Measurements from ENCODE around the gene TEX53. TPM values are rescaled to one million over a fixed set of nuclear protein-coding genes. Genes with fewer than 3 reads are reported as not detected.

The TEX53 gene
- total and polyA plus RNA-seq, 10 of the 15 experiments (the other 5 are each of a cell fraction or from before 2014, with no cell fraction given) = not detected

- SMC1A ChIA-PET (ENCODE audit: uncharacterized antibody, unreplicated experiment) = interaction anchor here (0.8 to 5.6 kb wide), 9 partner anchors 11 to 268 kb away, joined by 3 to 62 read pairs (median 3); partner anchors contain the start of genes AKNA and ATP6V1G1
- no peak for FAIRE-seq
- RAD21 ChIA-PET (ENCODE audit: unreplicated experiment) = interaction anchor here (0.6 to 5.1 kb wide), 15 partner anchors 10 to 268 kb away, joined by 3 to 49 read pairs (median 4); partner anchors contain the start of gene ATP6V1G1
- peak; percentile 35 for TF ChIP-seq NBN (IDR thresholded peaks at IDR 0.05)
- TF ChIP-seq PAX5 (IDR thresholded peaks at IDR 0.05; ENCODE audit: borderline replicate concordance, low read depth, low read length) = 0 out of 2 replicates have a peak, but pooled peaks have one; percentile 39
- TF ChIP-seq POLR2AphosphoS5 (IDR thresholded peaks at IDR 0.05; ENCODE audit: low read length) = no peak; the same call in 1 of the 2 replicates
- TF ChIP-seq IRF4 (IDR thresholded peaks at IDR 0.05; ENCODE audit: low read depth, low read length) = no peak
- TF ChIP-seq IRF5 (IDR thresholded peaks at IDR 0.05; ENCODE audit: borderline replicate concordance) = no peak
- TF ChIP-seq SPI1 (IDR thresholded peaks at IDR 0.05; ENCODE audit: borderline replicate concordance, insufficient read depth, low read depth, low read length) = peak; percentile 47
- no peak for TF ChIP-seq GABPA (IDR thresholded peaks at IDR 0.05; ENCODE audit: low read depth)
- TF ChIP-seq SIX5 (IDR thresholded peaks at IDR 0.05; ENCODE audit: low read depth, low read length, severe bottlenecking) = no peak
- no peak for TF ChIP-seq YBX1 (IDR thresholded peaks at IDR 0.05)
- TF ChIP-seq, protein P1, sequence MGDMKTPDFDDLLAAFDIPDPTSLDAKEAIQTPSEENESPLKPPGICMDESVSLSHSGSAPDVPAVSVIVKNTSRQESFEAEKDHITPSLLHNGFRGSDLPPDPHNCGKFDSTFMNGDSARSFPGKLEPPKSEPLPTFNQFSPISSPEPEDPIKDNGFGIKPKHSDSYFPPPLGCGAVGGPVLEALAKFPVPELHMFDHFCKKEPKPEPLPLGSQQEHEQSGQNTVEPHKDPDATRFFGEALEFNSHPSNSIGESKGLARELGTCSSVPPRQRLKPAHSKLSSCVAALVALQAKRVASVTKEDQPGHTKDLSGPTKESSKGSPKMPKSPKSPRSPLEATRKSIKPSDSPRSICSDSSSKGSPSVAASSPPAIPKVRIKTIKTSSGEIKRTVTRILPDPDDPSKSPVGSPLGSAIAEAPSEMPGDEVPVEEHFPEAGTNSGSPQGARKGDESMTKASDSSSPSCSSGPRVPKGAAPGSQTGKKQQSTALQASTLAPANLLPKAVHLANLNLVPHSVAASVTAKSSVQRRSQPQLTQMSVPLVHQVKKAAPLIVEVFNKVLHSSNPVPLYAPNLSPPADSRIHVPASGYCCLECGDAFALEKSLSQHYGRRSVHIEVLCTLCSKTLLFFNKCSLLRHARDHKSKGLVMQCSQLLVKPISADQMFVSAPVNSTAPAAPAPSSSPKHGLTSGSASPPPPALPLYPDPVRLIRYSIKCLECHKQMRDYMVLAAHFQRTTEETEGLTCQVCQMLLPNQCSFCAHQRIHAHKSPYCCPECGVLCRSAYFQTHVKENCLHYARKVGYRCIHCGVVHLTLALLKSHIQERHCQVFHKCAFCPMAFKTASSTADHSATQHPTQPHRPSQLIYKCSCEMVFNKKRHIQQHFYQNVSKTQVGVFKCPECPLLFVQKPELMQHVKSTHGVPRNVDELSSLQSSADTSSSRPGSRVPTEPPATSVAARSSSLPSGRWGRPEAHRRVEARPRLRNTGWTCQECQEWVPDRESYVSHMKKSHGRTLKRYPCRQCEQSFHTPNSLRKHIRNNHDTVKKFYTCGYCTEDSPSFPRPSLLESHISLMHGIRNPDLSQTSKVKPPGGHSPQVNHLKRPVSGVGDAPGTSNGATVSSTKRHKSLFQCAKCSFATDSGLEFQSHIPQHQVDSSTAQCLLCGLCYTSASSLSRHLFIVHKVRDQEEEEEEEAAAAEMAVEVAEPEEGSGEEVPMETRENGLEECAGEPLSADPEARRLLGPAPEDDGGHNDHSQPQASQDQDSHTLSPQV (IDR thresholded peaks at IDR 0.05) = no peak; the same call in 1 of the 2 replicates
- TF ChIP-seq CHD1 (IDR thresholded peaks at IDR 0.05; ENCODE audit: low read depth, low read length) = no peak
- peak; percentile 45 for TF ChIP-seq SMARCA5 (IDR thresholded peaks at IDR 0.05)
Observed at GRCh38 chr9:114616684-114617520, 40.7 kb downstream of the TEX53 start.

More at GRCh38 chr9:114616684-114617520, 40.7 kb downstream of the TEX53 start:
- intact Hi-C loops (cut with micrococcal nuclease; ENCODE audit: unreplicated experiment) = no loop called here
- H3K79me2 ChIP-seq (ENCODE audit: control insufficient read depth, insufficient read depth, low read length) = peaks cover 86% of the 10 kb centered on the region
- peak overlapping the region; percentile 81 for H3K4me2 ChIP-seq (ENCODE audit: control insufficient read depth, insufficient read depth)
- peaks cover 66% of the 10 kb centered on the region for H3K4me1 ChIP-seq (ENCODE audit: control insufficient read depth, insufficient read depth, low read length)
- H3K4me3 ChIP-seq = peak overlapping the region; percentile 62
- H3K9me3 ChIP-seq (replicated peaks; ENCODE audit: control insufficient read depth, insufficient read depth, low read length) = no peaks in the 10 kb centered on the region; the same call in 2 of the 3 replicates
- BruUV-seq (replicated peaks) = TSS peak; percentile 88
- peaks cover 0 to 14% of the 10 kb centered on the region in 2 experiments; a peak in 1 of 4 replicates for H3K36me3 ChIP-seq (ENCODE audit: control insufficient read depth in 2 of 2, insufficient read depth in 2 of 2, low read length in 1 of 2)
- H3K27me3 ChIP-seq (replicated peaks in 1 of 2; ENCODE audit: control insufficient read depth in 2 of 2, insufficient read depth in 2 of 2, low read length in 1 of 2) = no peaks in the 10 kb centered on the region
- ATAC-seq (peak; percentile 65), DNase-seq (ENCODE audit: low read depth, low spot score) (peak; percentile 72)
- POLR2A ChIA-PET = interaction anchor here (0.8 to 5.6 kb wide), 11 partner anchors 11 to 232 kb away, joined by 3 to 73 read pairs (median 4); partner anchors contain the start of gene ATP6V1G1
- no peak overlapping the region for H2AFZ ChIP-seq (ENCODE audit: control insufficient read depth, low read depth, low read length)
- peak overlapping the region; percentile 59 for H3K9ac ChIP-seq (ENCODE audit: control insufficient read depth, insufficient read depth, low read length)
- peak overlapping the region; percentile 96 for H3K27ac ChIP-seq (ENCODE audit: control insufficient read depth, insufficient read depth)
- WGBS (ENCODE audit: insufficient coverage, insufficient replicate concordance, low lambda C conversion rate, missing lambda C conversion rate) = 0% methylated on average over 4 of the region's 4 CpGs
- no peaks in the 10 kb centered on the region for H4K20me1 ChIP-seq (ENCODE audit: control insufficient read depth, insufficient read depth)
- in situ Hi-C loops (cut with MboI) = no loop called here
- CTCF ChIA-PET = interaction anchor here (0.9 to 10.2 kb wide), 13 partner anchors 8 to 181 kb away, joined by 3 to 74 read pairs (median 4); partner anchors contain the start of gene ATP6V1G1

Data from GM12878 (cell line).